Measurements from ENCODE around the gene PUM2.

Gene PUM2

GRCh38 chr2:20216130-20217025 is 134.3 kb downstream of the PUM2 start:
- no peak for DNase-seq (ENCODE audit: low read depth in 3 of 3)

- DNase-seq (ENCODE audit: low read depth in 3 of 3), result no peak
Measured at GRCh38 chr2:20215183-20216040, 135.2 kb downstream of the PUM2 start.

GRCh38 chr2:20214566-20215182 is 136.0 kb downstream of the PUM2 start:
- no peak for DNase-seq (ENCODE audit: low read depth in 3 of 3)

GRCh38 chr2:20213651-20214565 is 136.7 kb downstream of the PUM2 start:
- no peak for DNase-seq (ENCODE audit: low read depth in 3 of 3)

- no peak for DNase-seq (ENCODE audit: low read depth in 3 of 3)
Measured at GRCh38 chr2:20212871-20213503, 137.7 kb downstream of the PUM2 start.

GRCh38 chr2:20212459-20212870 is 138.2 kb downstream of the PUM2 start:
- no peak for DNase-seq (ENCODE audit: low read depth in 3 of 3)

- DNase-seq (ENCODE audit: low read depth in 3 of 3), result no peak
Measured at GRCh38 chr2:20211860-20212458, 138.7 kb downstream of the PUM2 start.

- DNase-seq (ENCODE audit: low read depth in 3 of 3), result no peak
Measured at GRCh38 chr2:20211420-20211819, 139.2 kb downstream of the PUM2 start.

- DNase-seq (ENCODE audit: low read depth in 3 of 3), result no peak
Measured at GRCh38 chr2:20210462-20210861, 140.2 kb downstream of the PUM2 start.

GRCh38 chr2:20209373-20210109 is 141.1 kb downstream of the PUM2 start:
- DNase-seq (ENCODE audit: low read depth in 3 of 3), result no peak

- no peak for DNase-seq (ENCODE audit: low read depth in 3 of 3)
Measured at GRCh38 chr2:20208476-20208859, 142.2 kb downstream of the PUM2 start.

- no peak for DNase-seq (ENCODE audit: low read depth in 3 of 3)
Measured at GRCh38 chr2:20207051-20207450, 143.6 kb downstream of the PUM2 start.

- no peak for DNase-seq (ENCODE audit: low read depth in 3 of 3)
Measured at GRCh38 chr2:20205915-20206524, 144.6 kb downstream of the PUM2 start.

GRCh38 chr2:20205069-20205468 is 145.6 kb downstream of the PUM2 start:
- DNase-seq (ENCODE audit: low read depth in 3 of 3), result no peak

GRCh38 chr2:20203521-20204225 is 147.0 kb downstream of the PUM2 start:
- DNase-seq (ENCODE audit: low read depth in 3 of 3), result no peak

- no peak for DNase-seq (ENCODE audit: low read depth in 3 of 3)
Measured at GRCh38 chr2:20203072-20203471, 147.6 kb downstream of the PUM2 start.

GRCh38 chr2:20201671-20202070 is 149.0 kb downstream of the PUM2 start:
- DNase-seq (ENCODE audit: low read depth in 3 of 3), result no peak

- no peak for DNase-seq (ENCODE audit: low read depth in 3 of 3)
Measured at GRCh38 chr2:20200697-20201555, 149.7 kb downstream of the PUM2 start.

All from stimulated activated CD4-positive, alpha-beta T cell treated with anti-CD3 and anti-CD28 coated beads, TNF-alpha, amount 100 ng/mL, for 48 hours (primary cell).